Tibial nerve (tissue), 4 donors: Measurements from ENCODE around the gene TBC1D20. TPM values are rescaled to one million over a fixed set of nuclear protein-coding genes. Genes with fewer than 3 reads are reported as not detected.

Experiments used
- DNase-seq, 2 donors: peaks; one replicate each; pipeline ENCODE4 v3.0.0-alpha.2; 2019; ENCODE audit warnings: low spot score in 2 of 2
- H3K27ac ChIP-seq, 4 donors: fragments of 200-600 bp; sonication (generic) in 3 of 4; one replicate each; pipeline ENCODE4 v1.5.1; 2017 to 2019; ENCODE audit warnings: mild to moderate bottlenecking in 1 of 4
- H3K27me3 ChIP-seq, 2 donors: fragments of 200-600 bp; sonication (generic) in 1 of 2; one replicate each; pipeline versions ENCODE4 v1.5.1 to v1.6.0; 2017 to 2019
- H3K36me3 ChIP-seq, 3 donors: fragments of 200-600 bp; sonication (generic); one replicate each; pipeline ENCODE4 v1.5.1; 2018 to 2019
- H3K4me1 ChIP-seq, 4 donors: fragments of 200-600 bp; sonication (generic) in 3 of 4; one replicate each; pipeline ENCODE4 v1.5.1; 2017 to 2019
- H3K4me3 ChIP-seq, 4 donors: fragments of 200-600 bp; sonication (generic) in 3 of 4; one replicate each; pipeline ENCODE4 v1.5.1; 2017 to 2019; ENCODE audit warnings: mild to moderate bottlenecking in 1 of 4, moderate library complexity in 1 of 4
- H3K9me3 ChIP-seq, 4 donors: fragments of 200-600 bp; sonication (generic) in 3 of 4; one replicate each; pipeline ENCODE4 v1.5.1; 2017 to 2019
- EP300 ChIP-seq, 2 donors: sonication (generic); formaldehyde crosslinking; IDR thresholded peaks; one replicate each; pipeline ENCODE4 v1.6.1; 2017; ENCODE audit warnings: antibody characterized with exemption in 2 of 2, mild to moderate bottlenecking in 1 of 2
- POLR2A ChIP-seq, 2 donors: fragments of 450-650 bp; IDR thresholded peaks; one replicate each; pipeline ENCODE4 v1.6.1; 2017; ENCODE audit warnings: antibody characterized with exemption in 2 of 2, mild to moderate bottlenecking in 2 of 2, moderate library complexity in 2 of 2
- WGBS, 2 donors: methylation state at CpG; one replicate each; pipeline ENCODE4 v1.1.5; 2018; 5-methylcytosine and 5-hydroxymethylcytosine counted together
- total RNA-seq, 4 donors: library from RNA; depleted of rRNA; stranded (reverse); fragments of >200 nt; gene quantifications; one replicate each; pipeline ENCODE4 v1.1.0, GENCODE V29; 2016
- TF ChIP-seq, protein P1 (sequence below), 5 experiments: fragments of 200-600 bp in 3 of 5; fragments of 450-650 bp in 2 of 5; sonication (generic) in 3 of 5; IDR thresholded peaks; one replicate each; pipeline ENCODE4 v1.5.1; 2016 to 2019; ENCODE audit warnings: antibody characterized with exemption in 5 of 5, mild to moderate bottlenecking in 3 of 5, moderate library complexity in 2 of 5

The TBC1D20 gene
- total RNA-seq, 4 donors from 2014 or later = 38.5 to 52.0 (median 44.3) TPM

DNA sequence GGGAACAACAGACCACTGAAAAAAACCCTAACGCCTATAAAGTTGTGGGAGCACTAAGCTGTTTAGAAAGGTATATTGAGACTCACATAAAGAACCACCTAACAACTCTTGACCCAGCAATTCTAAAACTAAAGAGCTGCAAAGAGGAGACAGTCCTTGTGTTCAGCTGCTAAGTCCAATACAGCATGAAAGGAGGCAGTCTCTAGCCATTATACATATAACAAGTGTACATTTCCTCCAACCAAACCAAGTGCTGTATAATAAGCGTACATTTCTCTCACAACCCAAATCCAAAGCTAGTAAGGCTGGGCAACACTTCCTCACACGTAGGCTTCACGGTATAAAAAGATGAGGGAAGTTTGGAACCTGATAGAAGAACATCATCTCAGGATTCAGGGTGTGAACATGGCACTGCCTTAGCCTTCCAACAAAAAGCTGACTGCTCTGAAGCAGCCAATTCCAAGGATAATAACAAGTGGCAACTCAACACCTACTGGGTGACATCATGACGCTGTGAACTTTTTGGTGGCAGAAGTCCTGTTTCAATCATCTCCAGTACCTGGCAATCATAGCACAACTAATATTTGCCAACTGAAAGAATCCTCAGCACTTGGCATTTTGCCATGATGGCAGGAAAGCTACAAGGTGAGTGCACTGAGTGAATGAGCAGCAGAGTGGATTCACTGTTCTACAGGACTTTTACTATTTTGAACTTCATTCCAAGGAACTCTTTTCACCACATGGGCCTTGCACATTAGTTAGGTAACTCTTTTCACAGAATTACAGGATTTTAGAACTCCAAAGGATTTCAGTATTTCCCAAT lies 16.6 kb downstream of the TBC1D20 start:
- peaks cover 0 to 72% (median 0%) of the 10 kb centered on the region in 3 donors for H3K36me3 ChIP-seq

DNA sequence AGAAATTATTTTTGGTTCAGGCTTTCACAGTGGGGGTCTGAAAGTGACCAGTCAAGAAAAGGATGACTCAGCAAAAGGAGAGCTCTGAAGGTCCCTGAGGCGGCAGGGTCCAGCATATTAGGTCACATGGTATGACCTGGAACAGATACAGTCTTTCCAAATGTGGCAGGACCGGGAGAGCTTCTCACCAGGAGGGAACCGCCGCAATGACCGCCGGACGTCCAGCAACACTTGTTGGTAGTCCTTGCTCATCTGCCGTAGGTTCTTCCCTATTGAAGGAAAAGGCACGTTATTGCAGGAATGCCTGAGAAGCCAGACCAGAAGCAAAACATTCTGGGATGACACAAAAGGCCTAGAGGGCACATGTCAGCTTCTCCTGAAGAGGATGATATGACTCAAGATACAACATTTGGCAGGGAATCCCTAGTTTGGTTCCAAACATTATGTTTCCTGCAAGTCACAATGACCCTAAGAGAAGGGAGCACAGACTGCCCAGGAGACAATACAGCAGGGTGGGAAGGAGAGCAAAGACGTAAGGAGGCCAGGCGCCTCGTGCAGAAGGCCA lies 17.4 kb downstream of the TBC1D20 start:
- TF ChIP-seq POLR2A (IDR thresholded peaks at IDR 0.05) = no peak
- no peak for TF ChIP-seq EP300 (IDR thresholded peaks at IDR 0.05)
- TF ChIP-seq, protein P1, sequence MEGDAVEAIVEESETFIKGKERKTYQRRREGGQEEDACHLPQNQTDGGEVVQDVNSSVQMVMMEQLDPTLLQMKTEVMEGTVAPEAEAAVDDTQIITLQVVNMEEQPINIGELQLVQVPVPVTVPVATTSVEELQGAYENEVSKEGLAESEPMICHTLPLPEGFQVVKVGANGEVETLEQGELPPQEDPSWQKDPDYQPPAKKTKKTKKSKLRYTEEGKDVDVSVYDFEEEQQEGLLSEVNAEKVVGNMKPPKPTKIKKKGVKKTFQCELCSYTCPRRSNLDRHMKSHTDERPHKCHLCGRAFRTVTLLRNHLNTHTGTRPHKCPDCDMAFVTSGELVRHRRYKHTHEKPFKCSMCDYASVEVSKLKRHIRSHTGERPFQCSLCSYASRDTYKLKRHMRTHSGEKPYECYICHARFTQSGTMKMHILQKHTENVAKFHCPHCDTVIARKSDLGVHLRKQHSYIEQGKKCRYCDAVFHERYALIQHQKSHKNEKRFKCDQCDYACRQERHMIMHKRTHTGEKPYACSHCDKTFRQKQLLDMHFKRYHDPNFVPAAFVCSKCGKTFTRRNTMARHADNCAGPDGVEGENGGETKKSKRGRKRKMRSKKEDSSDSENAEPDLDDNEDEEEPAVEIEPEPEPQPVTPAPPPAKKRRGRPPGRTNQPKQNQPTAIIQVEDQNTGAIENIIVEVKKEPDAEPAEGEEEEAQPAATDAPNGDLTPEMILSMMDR (IDR thresholded peaks at IDR 0.05) = no peak
- no peak overlapping the region for H3K4me3 ChIP-seq
- H3K27me3 ChIP-seq = no peaks in the 10 kb centered on the region
- no peaks in the 10 kb centered on the region for H3K9me3 ChIP-seq
- 65 to 71% methylated on average over 12 of the region's 12 CpGs for WGBS, 2 donors
- H3K27ac ChIP-seq = no peak overlapping the region
- peaks cover 0 to 80% (median 5%) of the 10 kb centered on the region in 3 donors for H3K36me3 ChIP-seq
- DNase-seq = no peak
- H3K4me1 ChIP-seq = peaks cover 0 to 17% (median 0%) of the 10 kb centered on the region in 4 donors

More for the DNA sequence above, 16.6 kb downstream of the TBC1D20 start:
- H3K4me3 ChIP-seq = no peak overlapping the region
- no peak for DNase-seq
- no peaks in the 10 kb centered on the region for H3K27me3 ChIP-seq
- H3K27ac ChIP-seq = no peak overlapping the region
- WGBS, 2 donors = 85 to 88% methylated on average over 5 of the region's 5 CpGs
- peaks cover 0 to 17% (median 0%) of the 10 kb centered on the region in 4 donors for H3K4me1 ChIP-seq
- TF ChIP-seq POLR2A (IDR thresholded peaks at IDR 0.05) (no peak), EP300 (IDR thresholded peaks at IDR 0.05) (no peak)
- TF ChIP-seq, protein P1 (IDR thresholded peaks at IDR 0.05) = no peak
- H3K9me3 ChIP-seq = no peaks in the 10 kb centered on the region

DNA sequence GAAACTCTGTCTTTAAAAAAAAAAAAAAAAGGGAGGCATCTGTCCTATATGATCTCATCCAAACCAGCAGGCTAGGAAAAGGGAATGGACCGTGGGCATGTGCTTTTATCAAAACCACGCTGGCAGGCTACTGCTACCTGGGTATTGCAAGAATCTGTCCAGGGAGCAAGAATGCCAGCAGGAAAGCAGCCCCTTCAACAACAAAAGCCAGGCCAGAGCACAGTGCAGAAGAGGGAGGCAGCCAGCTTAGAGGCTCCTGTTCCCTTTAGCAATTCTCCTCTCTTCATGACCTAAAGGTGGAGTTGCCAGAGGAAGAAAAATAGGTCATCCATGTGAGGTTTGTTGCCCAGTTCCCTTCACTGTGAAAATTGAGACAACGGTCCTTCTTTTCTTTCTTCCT lies 18.2 kb downstream of the TBC1D20 start:
- TF ChIP-seq, protein P1 (IDR thresholded peaks at IDR 0.05) = no peak
- TF ChIP-seq POLR2A (IDR thresholded peaks at IDR 0.05) = no peak
- no peak for TF ChIP-seq EP300 (IDR thresholded peaks at IDR 0.05)
- no peak overlapping the region for H3K27ac ChIP-seq
- no peaks in the 10 kb centered on the region for H3K27me3 ChIP-seq
- WGBS, 2 donors = 74 to 81% methylated on average over 3 of the region's 3 CpGs
- H3K4me3 ChIP-seq = no peak overlapping the region
- no peaks in the 10 kb centered on the region for H3K9me3 ChIP-seq
- H3K4me1 ChIP-seq = peaks cover 0 to 20% (median under 1%) of the 10 kb centered on the region in 4 donors
- DNase-seq = no peak
- peaks cover 0 to 88% (median 5%) of the 10 kb centered on the region in 3 donors for H3K36me3 ChIP-seq

DNA sequence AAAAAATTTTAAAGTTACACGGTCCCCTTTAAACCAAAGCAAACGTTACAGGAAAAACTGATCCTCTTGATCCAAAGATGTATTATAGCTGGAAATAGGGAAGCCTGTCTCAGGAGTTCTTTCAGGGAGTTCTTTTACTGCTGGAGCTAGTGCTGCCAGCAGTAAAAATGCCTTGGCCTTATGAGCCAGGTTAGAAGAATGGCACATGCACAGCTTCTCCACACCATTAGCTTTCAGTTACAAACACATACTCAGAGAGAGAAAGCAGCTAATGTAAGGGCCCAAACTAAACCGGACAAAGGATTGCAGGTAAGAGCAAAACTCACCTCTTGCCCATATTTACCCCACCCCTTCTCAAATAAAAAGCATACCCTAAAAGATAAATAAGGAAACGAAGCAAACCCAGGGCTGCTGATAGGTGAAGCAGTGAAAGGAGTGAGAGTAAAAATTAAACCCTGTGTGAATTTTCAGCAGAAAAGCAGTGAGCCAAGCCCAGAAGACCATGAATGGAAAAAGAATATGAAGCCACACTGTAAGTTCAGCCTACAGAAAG lies 19.0 kb downstream of the TBC1D20 start:
- Histone ChIP-seq H3K27ac (no peak overlapping the region), H3K27me3 (no peaks in the 10 kb centered on the region), H3K4me3 (no peak overlapping the region), H3K4me1 (peaks cover 0 to 28% (median 2%) of the 10 kb centered on the region in 4 donors), H3K9me3 (no peaks in the 10 kb centered on the region), H3K36me3 (peaks cover 0 to 96% (median 11%) of the 10 kb centered on the region in 3 donors)
- DNase-seq = no peak
- TF ChIP-seq, protein P1 (IDR thresholded peaks at IDR 0.05) = no peak
- no peak for TF ChIP-seq POLR2A (IDR thresholded peaks at IDR 0.05)
- TF ChIP-seq EP300 (IDR thresholded peaks at IDR 0.05) = no peak
- 79 to 80% methylated on average over 4 of the region's 4 CpGs for WGBS, 2 donors

DNA sequence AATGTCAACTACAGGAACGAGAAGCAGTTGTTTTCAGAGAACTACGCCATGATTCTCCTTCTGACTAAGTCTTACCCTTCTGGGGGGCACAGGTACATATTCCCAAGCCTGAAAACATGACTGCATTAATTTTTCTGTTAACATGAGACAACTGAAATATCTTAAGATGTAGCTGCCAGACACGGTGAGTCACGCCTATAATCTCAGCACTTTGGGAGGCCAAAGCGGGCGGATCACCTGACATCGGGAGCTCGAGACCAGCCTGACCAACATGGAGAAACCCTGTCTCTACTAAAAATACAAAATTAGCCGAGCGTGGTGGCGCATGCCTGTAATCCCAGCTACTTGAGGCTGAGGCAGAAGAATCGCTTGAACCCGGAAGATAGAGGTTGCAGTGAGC lies 21.7 kb downstream of the TBC1D20 start:
- H3K4me1 ChIP-seq = peaks cover 0 to 27% (median 2%) of the 10 kb centered on the region in 4 donors
- no peak for DNase-seq
- H3K27ac ChIP-seq = no peak overlapping the region
- no peaks in the 10 kb centered on the region for H3K27me3 ChIP-seq
- 93 to 94% methylated on average over 13 of the region's 13 CpGs for WGBS, 2 donors
- H3K36me3 ChIP-seq = peaks cover 0 to 100% (median 22%) of the 10 kb centered on the region in 3 donors
- H3K9me3 ChIP-seq = no peaks in the 10 kb centered on the region
- H3K4me3 ChIP-seq = no peak overlapping the region
- TF ChIP-seq, protein P1 (IDR thresholded peaks at IDR 0.05) = no peak
- TF ChIP-seq EP300 (IDR thresholded peaks at IDR 0.05) (no peak), POLR2A (IDR thresholded peaks at IDR 0.05) (no peak)
